SU-DHL-6 (cell line): ENCODE data around the gene ZBTB42.

ENCODE experiments used
- CTCF ChIP-seq: fragments of 200-600 bp; sonication (generic); IDR thresholded peaks from one replicate; pipeline ENCODE4 v1.5.1; 2017; ENCODE audit warnings: antibody characterized with exemption, mild to moderate bottlenecking, low read length, moderate library complexity; ENCODE audit not compliant: insufficient read depth, poor library complexity, severe bottlenecking
- EZH2phosphoT487 ChIP-seq: fragments of 200-600 bp; sonication (generic), shearing (Covaris generic); conservative IDR thresholded peaks from 2 replicates; pipeline ENCODE4 v1.6.1; 2018; ENCODE audit warnings: mild to moderate bottlenecking, antibody characterized with exemption, low read length, moderate library complexity, mixed read lengths

GRCh38 chr14:104776961-104777807 is 23.7 kb upstream of the ZBTB42 start:
- TF ChIP-seq CTCF (no peak), EZH2phosphoT487 (no peak)
